HL-60/S4 treated with retinoic acid at 250 ng/mL for 4 days and 3 days (cell line): Measurements from ENCODE around the gene VSIG10L2.
"Not testable (repeated sequence)": the region's sequence is repeated elsewhere in the genome, so short reads cannot be mapped to it uniquely, and the experiment has no call there.

ENCODE experiments used
- in situ Hi-C: fragments of 300-500 bp; cut with MboI; formaldehyde crosslinking; loops from 2 replicates; pipeline ENCODE4 v1.7.0; 2022; ENCODE audit warnings: low sequenced_read_pairs

The VSIG10L2 gene

DNA sequence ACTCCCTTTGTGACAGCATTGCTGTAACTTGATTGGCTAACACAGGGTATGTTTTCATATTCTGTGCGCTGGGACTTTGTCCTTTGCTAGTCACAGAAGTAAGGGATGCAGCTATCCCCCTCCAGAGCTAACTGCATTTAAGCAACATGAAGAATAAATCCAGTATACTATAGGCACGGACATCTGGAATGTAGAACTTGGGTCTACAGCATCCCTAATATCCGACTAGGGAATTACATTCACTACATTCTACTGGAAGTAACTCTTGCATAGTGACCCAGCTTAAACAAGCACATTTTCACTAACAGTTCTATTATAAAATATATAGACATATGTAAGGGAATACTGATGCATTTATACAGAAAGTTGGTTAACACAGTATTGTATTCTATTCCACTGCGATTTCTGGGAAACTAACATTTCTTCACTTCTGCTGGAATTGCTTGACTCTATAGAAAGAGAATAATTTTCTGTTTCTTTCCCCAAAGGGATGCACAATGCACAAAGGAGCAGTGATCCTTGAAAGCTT lies 13.1 kb downstream of the VSIG10L2 start:
- in situ Hi-C loops: no loop called here

DNA sequence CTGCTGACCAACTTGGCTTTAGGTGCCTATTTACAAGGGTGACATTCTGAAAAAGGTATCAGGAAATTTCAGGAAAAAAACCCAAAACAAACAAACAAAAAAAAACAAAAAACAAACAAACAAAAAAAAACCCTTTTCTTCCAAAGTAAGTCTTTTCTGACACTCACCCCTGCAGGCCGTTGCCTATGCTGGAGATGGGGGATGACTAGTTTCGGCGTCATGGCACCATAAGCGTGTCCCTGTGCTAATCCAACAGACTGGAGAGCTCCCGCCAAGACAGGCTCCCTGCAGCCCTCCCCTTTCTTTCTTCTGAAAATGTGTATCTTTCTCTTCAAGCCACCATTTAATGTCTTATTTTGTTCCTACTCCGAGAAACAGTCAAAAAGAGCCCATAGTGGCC lies 13.7 kb downstream of the VSIG10L2 start:
- in situ Hi-C loops: no loop called here

DNA sequence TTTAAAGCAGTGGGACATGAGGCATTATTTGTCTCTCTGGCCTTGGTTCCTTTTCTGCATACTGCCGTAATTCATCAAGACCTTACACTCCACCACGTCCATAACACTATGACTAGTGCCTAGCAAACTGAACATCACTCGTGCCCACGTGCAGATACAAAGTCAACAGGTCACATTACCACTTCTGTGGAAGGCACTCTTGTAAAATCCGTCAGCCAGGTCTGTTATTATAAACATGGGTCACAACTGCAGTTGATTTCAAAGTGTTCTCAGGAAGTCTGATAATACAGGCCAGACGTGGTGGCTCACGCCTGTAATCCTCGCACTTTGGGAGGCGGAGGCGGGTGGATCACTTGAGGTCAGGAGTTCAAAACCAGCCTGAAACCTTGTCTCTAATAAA lies 14.1 kb downstream of the VSIG10L2 start:
- in situ Hi-C loops: no loop called here

- in situ Hi-C loops: no loop called here
Measured at GRCh38 chr11:125960771-125961170, 14.9 kb downstream of the VSIG10L2 start.

- in situ Hi-C loops: no loop called here
Measured at GRCh38 chr11:125967515-125967914, 21.7 kb downstream of the VSIG10L2 start.

DNA sequence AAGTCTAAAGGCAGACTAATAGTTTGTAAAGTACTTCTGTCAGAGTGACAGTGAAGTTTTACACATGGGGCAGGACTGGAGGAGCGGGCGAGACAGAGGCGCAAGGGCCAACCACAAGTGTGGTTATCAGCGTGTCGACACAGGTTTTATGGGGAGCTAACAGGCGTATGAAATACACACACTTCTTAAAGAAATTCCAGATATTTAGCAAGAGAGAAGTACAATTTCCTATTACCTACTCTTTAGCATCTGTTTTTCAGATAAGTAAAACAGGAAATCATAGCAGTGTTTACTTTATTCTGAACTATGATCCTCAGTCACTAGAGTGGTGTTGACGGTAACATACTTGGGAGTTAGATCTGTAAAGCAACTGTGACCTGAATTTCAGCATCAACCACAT lies 22.5 kb downstream of the VSIG10L2 start:
- in situ Hi-C loops: no loop called here

DNA sequence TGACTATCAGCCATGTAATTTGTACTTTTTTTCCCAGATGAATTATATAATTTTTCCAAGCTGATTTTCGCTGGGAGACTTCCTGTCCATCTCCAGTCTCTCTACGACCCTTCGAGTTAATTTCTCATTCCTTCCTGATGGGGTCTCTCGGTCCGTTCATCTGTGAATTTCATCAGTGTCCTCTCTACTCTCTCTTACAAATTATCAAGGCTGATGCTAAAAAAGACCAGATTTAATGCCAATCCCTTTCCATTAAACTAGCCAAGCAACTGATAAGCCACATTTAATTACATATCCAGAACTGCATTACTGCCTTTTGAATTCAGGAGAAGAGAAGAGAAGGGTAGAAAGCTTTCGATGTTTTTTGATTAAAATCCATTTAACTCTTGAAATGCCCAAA lies 25.8 kb downstream of the VSIG10L2 start:
- in situ Hi-C loops: no loop called here

DNA sequence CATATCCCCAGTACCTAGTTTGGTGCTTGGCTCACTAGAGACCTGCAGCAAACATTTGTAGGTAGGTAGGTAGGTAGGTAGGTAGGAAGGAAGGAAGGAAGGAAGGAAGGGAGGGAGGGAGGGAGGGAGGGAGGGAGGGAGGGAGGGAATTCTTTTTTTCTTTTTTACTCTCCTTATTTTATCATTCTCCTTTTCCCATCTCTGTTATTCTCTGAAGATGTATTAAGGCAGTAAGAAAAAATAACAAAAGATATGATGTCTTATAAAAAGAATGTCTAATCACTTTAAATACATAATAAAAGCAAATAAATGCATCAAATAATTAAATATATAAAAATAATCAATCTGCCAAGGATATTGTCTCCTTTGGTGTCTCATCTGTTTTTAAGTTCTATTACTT lies 28.4 kb downstream of the VSIG10L2 start:
- in situ Hi-C loops: no loop called here

DNA sequence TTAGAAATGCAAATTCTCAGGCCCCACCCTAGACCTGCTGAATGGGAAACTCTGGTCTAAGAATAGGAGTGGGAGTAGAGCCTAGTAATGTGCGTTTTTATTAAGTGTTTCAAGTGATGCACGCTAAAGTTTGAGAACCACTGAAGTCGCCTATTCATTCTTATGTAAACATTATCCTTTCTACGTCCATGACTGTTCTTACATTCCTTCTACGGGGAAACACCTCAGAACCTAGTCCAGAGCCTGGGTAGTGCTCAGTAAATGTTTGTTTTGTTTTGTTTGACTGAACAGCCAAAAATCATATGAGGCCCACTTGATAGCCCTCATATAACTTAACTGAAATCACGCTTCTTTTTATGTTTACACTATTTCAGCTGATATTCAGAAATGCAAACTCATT lies 29.8 kb downstream of the VSIG10L2 start:
- in situ Hi-C loops: no loop called here

GRCh38 chr11:125976156-125976555 lies 30.3 kb downstream of the VSIG10L2 start:
- in situ Hi-C loops: no loop called here

DNA sequence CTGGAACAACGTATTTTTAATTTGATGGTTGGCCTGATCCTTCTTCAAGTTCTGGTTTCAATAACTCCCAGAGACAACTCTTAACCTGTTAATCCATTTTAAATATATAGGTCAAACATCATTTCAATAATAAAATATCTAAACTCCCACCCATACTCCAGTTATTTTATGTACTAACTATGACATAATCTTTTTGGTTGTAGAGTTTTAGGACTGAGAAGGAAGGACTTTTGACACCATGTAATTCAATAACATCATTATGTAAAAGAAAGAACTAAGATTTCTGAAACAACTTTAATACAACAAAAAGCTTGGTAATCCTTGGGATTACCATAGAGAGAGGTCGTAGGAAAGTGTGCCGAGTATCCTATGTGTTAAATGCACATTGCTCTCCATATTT lies 31.5 kb downstream of the VSIG10L2 start:
- in situ Hi-C loops: no loop called here

GRCh38 chr11:125978181-125978716 lies 32.4 kb downstream of the VSIG10L2 start:
- in situ Hi-C loops: no loop called here

DNA sequence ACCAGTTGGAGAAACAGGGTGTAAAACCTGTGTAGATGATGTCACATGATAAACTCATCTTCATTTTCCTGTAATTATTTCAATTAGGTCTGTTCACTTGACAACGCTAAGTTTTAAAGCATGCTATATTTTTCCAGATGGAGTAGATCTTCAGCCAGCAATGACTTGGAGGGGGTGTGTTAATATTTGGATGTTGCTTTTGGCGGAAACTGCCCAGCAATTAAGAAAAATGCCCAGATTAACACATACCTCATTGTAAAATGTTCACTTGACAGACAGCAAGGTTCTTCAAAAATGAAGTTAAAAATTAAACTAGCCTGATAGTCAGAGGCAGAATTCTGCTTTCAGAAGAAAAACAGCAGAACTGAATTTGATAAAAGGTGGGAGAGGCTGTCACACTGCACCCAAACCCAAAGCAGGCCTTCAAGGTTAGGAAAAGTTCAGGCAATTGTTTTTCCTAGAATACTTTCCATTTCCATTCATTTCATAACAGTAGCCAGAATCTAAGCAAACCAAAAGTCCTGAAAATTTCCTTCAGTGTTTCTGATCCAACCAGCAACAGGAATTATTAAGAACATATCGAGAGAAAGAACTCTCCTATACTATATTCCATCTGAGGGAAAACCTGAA lies 33.0 kb downstream of the VSIG10L2 start:
- in situ Hi-C loops: no loop called here

- in situ Hi-C loops: no loop called here
Measured at GRCh38 chr11:125979511-125979910, 33.7 kb downstream of the VSIG10L2 start.

- in situ Hi-C loops: no loop called here
Measured at GRCh38 chr11:125980436-125980835, 34.6 kb downstream of the VSIG10L2 start.

DNA sequence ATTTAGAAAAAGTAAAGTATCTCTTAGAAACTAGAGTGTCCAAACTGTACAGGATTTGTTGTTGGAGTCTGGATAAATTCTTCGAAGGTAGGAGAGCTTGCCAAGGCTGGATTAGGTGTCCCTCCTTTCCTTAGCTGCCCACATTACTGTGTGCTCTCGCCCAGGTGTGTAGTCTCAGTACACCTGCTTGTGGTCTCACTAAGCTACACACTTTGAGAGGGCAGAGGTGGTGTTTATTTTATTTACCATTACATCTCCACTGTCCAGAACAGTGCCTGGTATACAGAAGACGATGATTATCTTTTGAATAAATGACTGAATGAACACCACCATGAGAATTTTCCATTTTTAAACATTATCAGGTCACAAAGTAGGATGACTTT lies 36.5 kb downstream of the VSIG10L2 start:
- in situ Hi-C loops: no loop called here

- in situ Hi-C loops: not testable (repeated sequence)
Measured at GRCh38 chr11:125985956-125986355, 40.1 kb downstream of the VSIG10L2 start.

- in situ Hi-C loops: no loop called here
Measured at GRCh38 chr11:125987066-125987641, 41.3 kb downstream of the VSIG10L2 start.

DNA sequence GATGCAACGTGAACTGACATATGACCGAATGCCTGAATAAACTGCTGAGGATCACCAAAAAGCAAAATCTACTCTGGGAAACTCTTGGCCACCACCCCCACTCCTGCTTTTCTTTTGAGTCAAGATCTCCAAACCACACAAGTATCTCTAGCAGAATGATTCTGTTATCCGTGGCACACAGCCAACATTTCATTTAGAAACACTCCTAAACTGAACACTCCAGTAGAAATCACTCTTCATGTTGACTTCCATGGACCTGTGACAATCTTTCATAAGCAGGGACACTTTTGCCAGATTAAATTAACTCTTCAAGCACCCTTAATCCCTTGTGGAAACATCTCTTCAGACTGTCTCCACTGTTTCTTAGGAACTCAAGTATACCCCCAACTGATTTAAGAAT lies 44.4 kb downstream of the VSIG10L2 start:
- in situ Hi-C loops: no loop called here

GRCh38 chr11:125992893-125993292 lies 47.0 kb downstream of the VSIG10L2 start:
- in situ Hi-C loops: no loop called here

DNA sequence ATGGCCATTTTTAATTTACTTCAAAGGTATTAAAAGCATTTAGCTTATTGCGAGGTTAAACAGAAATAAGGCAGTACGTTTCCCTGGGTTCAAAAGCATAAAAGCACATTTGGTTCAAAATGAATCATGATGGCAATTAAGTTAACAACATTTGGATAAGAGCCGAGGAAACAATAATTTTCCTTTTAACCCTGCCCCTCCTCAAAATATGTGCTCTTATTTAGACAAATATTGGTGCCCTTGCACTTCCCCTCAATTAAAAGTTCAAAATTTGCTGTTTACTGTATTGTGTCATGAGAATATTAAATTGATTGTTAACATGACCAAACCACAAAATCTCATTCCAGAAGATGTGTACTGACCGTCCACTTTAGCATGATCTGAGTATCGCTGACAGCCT lies 48.7 kb downstream of the VSIG10L2 start:
- in situ Hi-C loops: no loop called here

DNA sequence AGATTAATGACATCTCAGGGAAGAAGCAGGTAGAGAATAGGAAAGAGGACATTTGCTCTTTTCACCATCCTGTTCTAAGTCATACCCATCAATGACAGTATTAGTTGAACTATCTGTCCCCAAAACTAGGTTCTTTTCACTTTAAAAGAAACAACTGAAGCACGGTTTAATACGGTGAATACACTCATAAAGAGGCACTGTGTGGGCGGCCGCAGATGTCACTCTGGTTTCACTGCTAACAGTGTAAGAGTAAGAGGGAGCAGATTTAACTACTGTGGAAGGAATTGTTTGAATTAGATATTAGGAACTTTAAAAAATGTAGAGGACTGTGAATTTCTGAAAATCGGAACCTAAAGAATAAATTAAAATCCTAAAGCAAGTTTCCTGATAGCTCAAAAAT lies 49.5 kb downstream of the VSIG10L2 start:
- in situ Hi-C loops: no loop called here

- in situ Hi-C loops: no loop called here
Measured at GRCh38 chr11:125998267-125998666, 52.4 kb downstream of the VSIG10L2 start.
